ENCODE measurements around the gene TYW5.

The TYW5 gene

GRCh38 chr2:199895406-199895805 is 59.9 kb downstream of the TYW5 start:
- no peak overlapping the region for H3K4me3 ChIP-seq (ENCODE audit: low read depth, low read length)
- H3K27me3 ChIP-seq (ENCODE audit: control insufficient read depth, insufficient read depth, low read length): no peaks in the 10 kb centered on the region
- H3K79me2 ChIP-seq: no peaks in the 10 kb centered on the region
- H3K9ac ChIP-seq: no peak overlapping the region
- H3K4me2 ChIP-seq (ENCODE audit: low read length): no peak overlapping the region
- no peaks in the 10 kb centered on the region for H3K36me3 ChIP-seq (ENCODE audit: control insufficient read depth, insufficient read depth, low read length)
- H2AFZ ChIP-seq: no peak overlapping the region
- TF ChIP-seq CTCF (IDR thresholded peaks at IDR 0.05): no peak
- no peaks in the 10 kb centered on the region for H3K4me1 ChIP-seq
- no peaks in the 10 kb centered on the region for H3K9me3 ChIP-seq (ENCODE audit: control insufficient read depth, low read length)
- H3K27ac ChIP-seq: no peak overlapping the region

DNA sequence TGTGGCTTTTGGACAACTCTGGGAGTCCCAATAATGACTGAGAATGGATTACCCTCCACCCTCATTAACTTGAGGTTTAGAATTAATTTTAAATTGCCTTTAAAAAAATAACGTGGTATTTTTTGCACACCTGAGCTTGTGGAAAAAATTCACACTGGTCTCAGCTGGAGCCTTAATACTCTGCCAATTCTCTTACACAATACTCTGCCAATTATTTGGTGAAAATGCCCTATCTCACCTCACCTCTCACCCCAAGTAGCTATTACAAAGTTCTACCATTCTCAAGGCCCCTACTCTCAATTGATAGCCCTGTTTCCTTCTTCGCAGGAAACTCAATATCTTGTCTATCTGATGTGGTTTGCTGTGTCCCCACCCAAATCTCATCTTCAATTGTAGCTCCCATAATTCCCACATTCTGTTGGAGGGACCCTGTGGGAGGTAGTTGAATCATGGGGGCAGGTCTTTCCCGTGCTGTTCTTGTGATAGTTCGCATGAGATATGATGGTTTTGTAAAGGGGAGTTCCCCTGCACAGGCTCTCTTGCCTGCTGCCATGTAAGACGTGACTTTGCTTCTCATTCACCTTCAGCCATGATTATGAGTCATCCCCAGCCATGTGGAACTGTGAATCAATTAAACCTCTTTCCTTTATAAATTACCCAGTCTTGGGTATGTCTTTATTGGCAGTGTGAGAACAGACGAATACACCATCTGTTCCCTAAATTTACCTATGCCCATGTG is 71.6 kb downstream of the TYW5 start:
- no peaks in the 10 kb centered on the region for H3K79me2 ChIP-seq
- no peak overlapping the region for H2AFZ ChIP-seq
- H3K4me2 ChIP-seq (ENCODE audit: low read length): no peak overlapping the region
- H3K27me3 ChIP-seq (ENCODE audit: control insufficient read depth, insufficient read depth, low read length): no peaks in the 10 kb centered on the region
- no peak overlapping the region for H3K9ac ChIP-seq
- H3K36me3 ChIP-seq (ENCODE audit: control insufficient read depth, insufficient read depth, low read length): no peaks in the 10 kb centered on the region
- no peaks in the 10 kb centered on the region for H3K9me3 ChIP-seq (ENCODE audit: control insufficient read depth, low read length)
- no peak for TF ChIP-seq CTCF (IDR thresholded peaks at IDR 0.05)
- H3K4me3 ChIP-seq (ENCODE audit: low read depth, low read length): no peak overlapping the region
- no peak overlapping the region for H3K27ac ChIP-seq
- no peaks in the 10 kb centered on the region for H3K4me1 ChIP-seq

DNA sequence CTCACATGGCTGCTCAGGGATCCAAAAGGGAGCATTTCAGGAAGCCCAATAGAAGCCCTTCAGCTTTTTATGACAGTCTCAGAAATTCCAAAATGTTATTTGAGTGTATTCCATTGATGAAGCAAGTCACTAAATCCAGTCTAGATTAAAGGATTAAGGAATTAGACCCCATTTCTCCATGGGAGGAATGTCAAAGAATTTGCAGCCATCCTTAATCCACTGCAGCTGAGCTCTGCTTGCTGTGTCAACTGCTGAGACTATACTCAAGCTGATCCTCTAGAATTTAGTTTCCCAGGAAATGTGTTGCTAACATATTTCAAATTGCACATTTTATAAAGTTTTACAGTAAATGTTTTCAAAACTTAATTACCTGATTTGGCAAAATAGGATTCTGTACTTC is 72.6 kb downstream of the TYW5 start:
- no peak for TF ChIP-seq CTCF (IDR thresholded peaks at IDR 0.05)
- Histone ChIP-seq H3K4me3 (ENCODE audit: low read depth, low read length) (no peak overlapping the region), H3K27ac (no peak overlapping the region), H3K27me3 (ENCODE audit: control insufficient read depth, insufficient read depth, low read length) (no peaks in the 10 kb centered on the region), H3K36me3 (ENCODE audit: control insufficient read depth, insufficient read depth, low read length) (no peaks in the 10 kb centered on the region), H3K4me1 (no peaks in the 10 kb centered on the region), H2AFZ (no peak overlapping the region), H3K9ac (no peak overlapping the region), H3K4me2 (ENCODE audit: low read length) (no peak overlapping the region), H3K79me2 (no peaks in the 10 kb centered on the region), H3K9me3 (ENCODE audit: control insufficient read depth, low read length) (no peaks in the 10 kb centered on the region)
